Measurements from ENCODE around the gene ZNF772. TPM values are rescaled to one million over a fixed set of nuclear protein-coding genes. Genes with fewer than 3 reads are reported as not detected.
"Not testable (repeated sequence)": the region's sequence is repeated elsewhere in the genome, so short reads cannot be mapped to it uniquely, and the experiment has no call there.

ZNF772 gene
- total RNA-seq = 29.9 TPM

- peak; percentile 65 to 98 (median 97) for DNase-seq (ENCODE audit: low read depth in 2 of 3, low spot score in 2 of 3)
Measured at GRCh38 chr19:57477191-57478008, at the start of gene ZNF772. ZNF772 (minus strand) TSS chr19:57477566; CDS start chr19:57477309, 257 bp downstream.

- DNase-seq (ENCODE audit: low read depth in 2 of 3, low spot score in 2 of 3) = not testable (repeated sequence)
Measured at GRCh38 chr19:57518021-57518420, 40.7 kb upstream of the ZNF772 start.

GRCh38 chr19:57515255-57515654 lies 37.9 kb upstream of the ZNF772 start:
- DNase-seq (ENCODE audit: low read depth in 2 of 3, low spot score in 2 of 3) = no peak

- DNase-seq (ENCODE audit: low read depth in 2 of 3, low spot score in 2 of 3) = peak in 2 of 3 donors; percentile 14 to 49
Measured at GRCh38 chr19:57512845-57513244, 35.5 kb upstream of the ZNF772 start.

- DNase-seq (ENCODE audit: low read depth in 2 of 3, low spot score in 2 of 3) = no peak
Measured at GRCh38 chr19:57511484-57511883, 34.1 kb upstream of the ZNF772 start.

- DNase-seq (ENCODE audit: low read depth in 2 of 3, low spot score in 2 of 3) = no peak
Measured at GRCh38 chr19:57506163-57506562, 28.8 kb upstream of the ZNF772 start.

GRCh38 chr19:57500400-57500799 lies 23.0 kb upstream of the ZNF772 start:
- DNase-seq (ENCODE audit: low read depth in 2 of 3, low spot score in 2 of 3) = not testable (repeated sequence)

- DNase-seq (ENCODE audit: low read depth in 2 of 3, low spot score in 2 of 3) = peak; percentile 86 to 99 (median 98)
Measured at GRCh38 chr19:57499680-57500395, 22.5 kb upstream of the ZNF772 start, which contains the start of gene ZNF773. ZNF773 (plus strand) TSS chr19:57499938; CDS start chr19:57500081, 143 bp downstream.

GRCh38 chr19:57499332-57499679 lies 21.9 kb upstream of the ZNF772 start:
- not testable (repeated sequence) for DNase-seq (ENCODE audit: low read depth in 2 of 3, low spot score in 2 of 3)

- DNase-seq (ENCODE audit: low read depth in 2 of 3, low spot score in 2 of 3) = not testable (repeated sequence)
Measured at GRCh38 chr19:57488299-57488644, 10.9 kb upstream of the ZNF772 start.

GRCh38 chr19:57487477-57488298 lies 10.3 kb upstream of the ZNF772 start, which contains the start of gene ZNF419:
ZNF419 (plus strand) TSS chr19:57487750; CDS start chr19:57487951, 201 bp downstream.
- peak; percentile 79 to 89 (median 89) for DNase-seq (ENCODE audit: low read depth in 2 of 3, low spot score in 2 of 3)

- DNase-seq (ENCODE audit: low read depth in 2 of 3, low spot score in 2 of 3) = peak in 1 of 3 donors; percentile 38
Measured at GRCh38 chr19:57473646-57474045, 3.7 kb downstream of the ZNF772 start.

GRCh38 chr19:57466489-57466888 lies 10.9 kb downstream of the ZNF772 start:
- DNase-seq (ENCODE audit: low read depth in 2 of 3, low spot score in 2 of 3) = no peak

- DNase-seq (ENCODE audit: low read depth in 2 of 3, low spot score in 2 of 3) = peak in 2 of 3 donors; percentile 20 to 58
Measured at GRCh38 chr19:57465680-57466381, 11.5 kb downstream of the ZNF772 start.

- no peak for DNase-seq (ENCODE audit: low read depth in 2 of 3, low spot score in 2 of 3)
Measured at GRCh38 chr19:57452307-57452706, 25.1 kb downstream of the ZNF772 start.

- DNase-seq (ENCODE audit: low read depth in 2 of 3, low spot score in 2 of 3) = no peak
Measured at GRCh38 chr19:57443121-57443696, 34.2 kb downstream of the ZNF772 start.

- no peak for DNase-seq (ENCODE audit: low read depth in 2 of 3, low spot score in 2 of 3)
Measured at GRCh38 chr19:57441979-57442752, 35.2 kb downstream of the ZNF772 start.

- DNase-seq (ENCODE audit: low read depth in 2 of 3, low spot score in 2 of 3) = no peak
Measured at GRCh38 chr19:57438925-57439324, 38.4 kb downstream of the ZNF772 start.

GRCh38 chr19:57437931-57438330 lies 39.4 kb downstream of the ZNF772 start:
- DNase-seq (ENCODE audit: low read depth in 2 of 3, low spot score in 2 of 3) = no peak
